ENCODE data around the gene FRMD3. TPM values are rescaled to one million over a fixed set of nuclear protein-coding genes. Genes with fewer than 3 reads are reported as not detected.

Gene FRMD3
- total RNA-seq, 2 experiments from 2014 or later = 0.27 to 1.1 TPM

DNA sequence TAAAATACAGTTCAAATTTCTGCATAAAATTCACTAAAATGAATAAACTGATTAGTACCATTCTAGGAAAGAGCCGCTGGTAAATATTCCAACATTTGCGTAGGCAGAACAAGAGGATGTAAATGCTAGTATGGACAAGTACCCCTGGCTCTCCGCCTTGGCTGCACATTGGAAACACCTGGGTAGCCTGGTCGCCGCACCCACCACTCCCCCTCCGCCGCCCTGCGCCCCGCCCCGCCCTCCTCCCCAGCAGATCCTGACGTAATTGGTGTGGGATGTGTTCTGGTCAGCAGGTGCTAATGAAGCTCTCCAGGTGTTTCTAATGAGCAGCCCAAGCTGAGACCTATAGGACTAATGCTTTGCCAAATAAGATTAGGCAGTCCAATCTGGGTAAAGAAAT lies 225.7 kb downstream of the FRMD3 start:
- TF ChIP-seq, protein P1, sequence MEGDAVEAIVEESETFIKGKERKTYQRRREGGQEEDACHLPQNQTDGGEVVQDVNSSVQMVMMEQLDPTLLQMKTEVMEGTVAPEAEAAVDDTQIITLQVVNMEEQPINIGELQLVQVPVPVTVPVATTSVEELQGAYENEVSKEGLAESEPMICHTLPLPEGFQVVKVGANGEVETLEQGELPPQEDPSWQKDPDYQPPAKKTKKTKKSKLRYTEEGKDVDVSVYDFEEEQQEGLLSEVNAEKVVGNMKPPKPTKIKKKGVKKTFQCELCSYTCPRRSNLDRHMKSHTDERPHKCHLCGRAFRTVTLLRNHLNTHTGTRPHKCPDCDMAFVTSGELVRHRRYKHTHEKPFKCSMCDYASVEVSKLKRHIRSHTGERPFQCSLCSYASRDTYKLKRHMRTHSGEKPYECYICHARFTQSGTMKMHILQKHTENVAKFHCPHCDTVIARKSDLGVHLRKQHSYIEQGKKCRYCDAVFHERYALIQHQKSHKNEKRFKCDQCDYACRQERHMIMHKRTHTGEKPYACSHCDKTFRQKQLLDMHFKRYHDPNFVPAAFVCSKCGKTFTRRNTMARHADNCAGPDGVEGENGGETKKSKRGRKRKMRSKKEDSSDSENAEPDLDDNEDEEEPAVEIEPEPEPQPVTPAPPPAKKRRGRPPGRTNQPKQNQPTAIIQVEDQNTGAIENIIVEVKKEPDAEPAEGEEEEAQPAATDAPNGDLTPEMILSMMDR (IDR thresholded peaks at IDR 0.05) = no peak
- Mint-ChIP-seq H3K4me1 (ENCODE audit: low read depth) (no peaks in the 10 kb centered on the region), H3K4me3 (no peak overlapping the region), H3K27ac (no peak overlapping the region), H3K27me3 (no peaks in the 10 kb centered on the region), H3K36me3 (ENCODE audit: low read depth) (no peaks in the 10 kb centered on the region), H3K9me3 (no peaks in the 10 kb centered on the region)
- intact Hi-C loops (cut with micrococcal nuclease) = no loop called here
- CTCF ChIA-PET = interaction anchor here (1.6 kb wide), 1 partner anchor 232 kb away, joined by 4 read pairs; no protein-coding TSS in a partner anchor
- POLR2A ChIA-PET = no interaction called here
- no peak for ATAC-seq
- DNase-seq = no peak

DNA sequence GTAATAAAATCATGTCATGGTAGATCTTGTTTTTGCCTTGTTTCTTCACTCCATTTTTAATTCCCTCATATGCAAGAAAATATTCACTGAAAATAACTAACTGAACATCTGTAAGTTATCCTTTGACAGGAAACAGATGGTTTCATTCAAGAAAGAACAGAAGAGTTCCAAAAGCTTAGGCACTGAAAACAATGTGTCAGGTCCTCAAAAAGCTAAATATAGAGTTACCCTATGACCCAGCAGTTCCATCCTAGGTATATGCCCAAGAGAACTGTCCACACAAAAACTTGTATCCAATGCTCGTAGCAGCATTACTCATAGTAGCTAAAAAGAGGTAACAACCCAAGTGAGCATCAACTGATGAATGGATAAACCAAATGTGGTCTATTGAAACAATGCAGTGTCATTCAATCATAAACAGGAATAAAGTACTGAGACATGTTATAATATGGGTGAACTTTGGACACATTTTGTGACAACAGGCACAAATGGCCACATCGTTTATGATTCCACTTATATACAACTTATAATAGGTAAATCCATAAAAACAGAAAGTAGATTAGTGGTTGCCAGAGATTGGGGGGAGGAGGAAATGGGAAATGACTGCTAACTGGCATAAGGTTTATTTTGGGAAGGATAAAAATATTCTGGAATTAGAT lies 231.0 kb downstream of the FRMD3 start:
- ChIA-PET POLR2A (no interaction called here), CTCF (no interaction called here)
- DNase-seq = no peak
- Mint-ChIP-seq H3K4me1 (ENCODE audit: low read depth) (no peaks in the 10 kb centered on the region), H3K36me3 (ENCODE audit: low read depth) (no peaks in the 10 kb centered on the region), H3K27ac (no peak overlapping the region), H3K4me3 (no peak overlapping the region), H3K27me3 (no peaks in the 10 kb centered on the region), H3K9me3 (no peaks in the 10 kb centered on the region)
- no peak for ATAC-seq
- intact Hi-C loops (cut with micrococcal nuclease) = no loop called here
- TF ChIP-seq, protein P1 (IDR thresholded peaks at IDR 0.05) = no peak

DNA sequence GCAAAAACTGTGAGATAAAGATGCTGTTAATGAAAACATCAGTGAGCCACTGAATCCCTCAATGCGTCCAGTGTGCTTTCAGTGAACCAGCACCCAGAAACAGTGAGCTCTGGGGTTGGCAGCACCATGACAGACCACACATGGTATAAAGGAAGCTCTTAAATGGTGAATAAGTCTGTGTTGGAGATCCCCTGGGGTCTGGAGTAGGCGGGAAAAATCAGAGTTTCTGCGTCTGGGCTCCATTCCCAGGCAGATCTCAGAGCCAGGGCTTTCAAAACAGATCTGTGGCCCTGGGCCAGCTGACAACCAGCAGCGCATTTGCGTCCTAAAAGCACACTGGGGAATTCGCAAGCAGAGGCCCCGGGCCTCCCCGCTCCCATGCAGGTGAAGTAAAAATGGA lies 233.5 kb downstream of the FRMD3 start:
- no peaks in the 10 kb centered on the region for H3K27me3 Mint-ChIP-seq
- POLR2A ChIA-PET = no interaction called here
- H3K27ac Mint-ChIP-seq = no peak overlapping the region
- no peak overlapping the region for H3K4me3 Mint-ChIP-seq
- ATAC-seq (no peak), DNase-seq (no peak)
- intact Hi-C loops (cut with micrococcal nuclease) = no loop called here
- H3K9me3 Mint-ChIP-seq = no peaks in the 10 kb centered on the region
- no peaks in the 10 kb centered on the region for H3K4me1 Mint-ChIP-seq (ENCODE audit: low read depth)
- no peaks in the 10 kb centered on the region for H3K36me3 Mint-ChIP-seq (ENCODE audit: low read depth)
- CTCF ChIA-PET = no interaction called here
- TF ChIP-seq, protein P1 (IDR thresholded peaks at IDR 0.05) = no peak

DNA sequence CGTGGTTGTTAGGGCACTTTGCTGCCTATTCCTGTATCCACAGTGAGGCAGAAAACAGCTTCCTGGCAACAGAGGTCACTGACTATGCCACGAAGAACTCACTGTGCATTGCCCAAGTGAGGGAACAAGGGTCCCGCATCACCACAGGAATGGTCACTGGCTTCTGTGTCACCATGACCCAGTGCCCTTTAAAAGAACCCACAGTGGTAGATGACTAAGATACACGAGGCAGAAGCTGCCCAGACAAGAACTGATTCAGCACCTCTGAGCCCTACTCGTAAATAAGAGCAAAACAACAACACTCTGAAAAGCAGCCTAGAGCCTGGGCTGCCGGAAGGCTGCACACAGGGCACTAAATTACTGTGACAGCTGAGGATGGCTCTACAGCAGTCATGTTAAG lies 238.6 kb downstream of the FRMD3 start:
- no peaks in the 10 kb centered on the region for H3K36me3 Mint-ChIP-seq (ENCODE audit: low read depth)
- H3K27me3 Mint-ChIP-seq = no peaks in the 10 kb centered on the region
- no peak overlapping the region for H3K4me3 Mint-ChIP-seq
- H3K4me1 Mint-ChIP-seq (ENCODE audit: low read depth) = no peaks in the 10 kb centered on the region
- H3K9me3 Mint-ChIP-seq = no peaks in the 10 kb centered on the region
- TF ChIP-seq, protein P1 (IDR thresholded peaks at IDR 0.05) = no peak
- POLR2A ChIA-PET = no interaction called here
- no peak overlapping the region for H3K27ac Mint-ChIP-seq
- intact Hi-C loops (cut with micrococcal nuclease) = no loop called here
- CTCF ChIA-PET = interaction anchor here (0.6 kb wide), 1 partner anchor 11 kb away, joined by 3 read pairs; no protein-coding TSS in a partner anchor
- DNase-seq (no peak), ATAC-seq (peak; percentile 34)

DNA sequence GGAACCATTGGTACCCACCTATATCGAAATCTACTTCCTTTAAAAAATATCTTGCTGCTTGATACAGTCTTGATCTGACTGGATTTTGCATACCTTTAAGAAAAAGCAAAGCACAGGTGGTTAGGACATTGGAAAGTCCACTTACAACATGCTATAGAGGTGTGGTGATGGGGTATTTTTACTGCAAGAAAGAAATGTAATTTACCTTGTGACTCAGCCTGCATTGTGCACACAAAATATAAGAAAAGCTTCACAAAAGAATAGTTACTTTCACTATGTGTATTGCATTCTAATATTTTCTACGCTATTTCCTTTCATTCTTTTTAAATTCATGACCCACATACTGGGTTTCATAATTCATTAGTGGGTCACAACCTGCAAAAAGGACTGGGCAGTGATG lies 239.1 kb downstream of the FRMD3 start:
- no peak for ATAC-seq
- POLR2A ChIA-PET = no interaction called here

More for the DNA sequence above, 239.1 kb downstream of the FRMD3 start:
- TF ChIP-seq, protein P1 (IDR thresholded peaks at IDR 0.05) = no peak
- Mint-ChIP-seq H3K36me3 (ENCODE audit: low read depth) (no peaks in the 10 kb centered on the region), H3K27me3 (no peaks in the 10 kb centered on the region), H3K4me1 (ENCODE audit: low read depth) (no peaks in the 10 kb centered on the region), H3K27ac (no peak overlapping the region), H3K9me3 (no peaks in the 10 kb centered on the region), H3K4me3 (no peak overlapping the region)
- DNase-seq = no peak
- intact Hi-C loops (cut with micrococcal nuclease) = no loop called here
- CTCF ChIA-PET = no interaction called here
